COLO668 (cell line): Measurements from ENCODE around the gene RFFL.
A peak's percentile ranks its signal among the peaks of the same experiment; 100 is the strongest.
"Not testable (repeated sequence)": the region's sequence is repeated elsewhere in the genome, so short reads cannot be mapped to it uniquely, and the experiment has no call there.

Experiments used
- DNase-seq: peaks from one replicate; lab custom pipeline; 2025; ENCODE audit not compliant: unreplicated experiment; lab: John Stamatoyannopoulos, UW

RFFL gene

GRCh38 chr17:35011671-35012216 lies 51.8 kb downstream of the RFFL start:
- no peak for DNase-seq

GRCh38 chr17:35010093-35010492 lies 53.4 kb downstream of the RFFL start:
- DNase-seq: no peak

GRCh38 chr17:35006961-35007360 lies 56.5 kb downstream of the RFFL start:
- DNase-seq: no peak

GRCh38 chr17:35006345-35006744 lies 57.2 kb downstream of the RFFL start:
- no peak for DNase-seq

GRCh38 chr17:35003778-35004177 lies 59.7 kb downstream of the RFFL start:
- DNase-seq: no peak

- DNase-seq: no peak
Measured at GRCh38 chr17:35002876-35003551, 60.5 kb downstream of the RFFL start.

- DNase-seq: no peak
Measured at GRCh38 chr17:35001549-35001948, 62.0 kb downstream of the RFFL start.

GRCh38 chr17:35000965-35001364 lies 62.5 kb downstream of the RFFL start:
- not testable (repeated sequence) for DNase-seq

- DNase-seq: no peak
Measured at GRCh38 chr17:34999456-34999855, 64.1 kb downstream of the RFFL start.

- peak; percentile 22 for DNase-seq
Measured at GRCh38 chr17:34998205-34998604, 65.3 kb downstream of the RFFL start.

GRCh38 chr17:34997355-34997862 lies 66.1 kb downstream of the RFFL start:
- no peak for DNase-seq

- no peak for DNase-seq
Measured at GRCh38 chr17:34996422-34997285, 66.9 kb downstream of the RFFL start.

GRCh38 chr17:34993031-34993430 lies 70.5 kb downstream of the RFFL start:
- DNase-seq: no peak

GRCh38 chr17:34991606-34992005 lies 71.9 kb downstream of the RFFL start:
- no peak for DNase-seq

GRCh38 chr17:34990921-34991365 lies 72.6 kb downstream of the RFFL start:
- DNase-seq: no peak

- no peak for DNase-seq
Measured at GRCh38 chr17:34989473-34989872, 74.0 kb downstream of the RFFL start.

GRCh38 chr17:34988644-34989043 lies 74.9 kb downstream of the RFFL start:
- no peak for DNase-seq

- no peak for DNase-seq
Measured at GRCh38 chr17:34987232-34987631, 76.3 kb downstream of the RFFL start.

- peak; percentile 0 for DNase-seq
Measured at GRCh38 chr17:34981538-34982241, 81.8 kb downstream of the RFFL start.

- DNase-seq: peak; percentile 78
Measured at GRCh38 chr17:34980681-34981537, 82.6 kb downstream of the RFFL start.
